Measurements from ENCODE around the gene RAPGEF1.

GRCh38 chr9:131678499-131679111 is 61.3 kb downstream of the RAPGEF1 start:
- TF ChIP-seq CTCF (IDR thresholded peaks at IDR 0.05) (no peak), POLR2A (IDR thresholded peaks at IDR 0.05) (no peak), EP300 (IDR thresholded peaks at IDR 0.05) (no peak)

Measured in ovary (tissue), 3 donors.